ENCODE data around the gene EEF1G. TPM values are rescaled to one million over a fixed set of nuclear protein-coding genes. Genes with fewer than 3 reads are reported as not detected.

Gene EEF1G
- total RNA-seq, 1 experiment from 2014 or later, result 1,815 TPM

DNA sequence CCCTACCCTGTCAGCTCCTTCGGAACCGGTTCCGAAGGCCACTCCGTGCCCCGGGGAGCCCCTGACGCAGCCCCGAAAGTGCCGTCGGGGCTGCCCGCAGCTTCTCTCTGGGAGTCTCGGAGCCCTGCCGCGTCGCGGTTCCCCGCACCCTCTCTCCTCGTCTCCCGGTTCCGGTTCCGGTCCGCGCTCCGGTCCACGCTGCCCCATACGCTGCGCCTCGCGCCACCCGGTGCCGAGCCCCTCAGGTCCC, 27.4 kb upstream of the EEF1G start:
- Histone ChIP-seq H3F3A (ENCODE audit: low read length, unreplicated experiment) (no peaks in the 10 kb centered on the region), H3K79me2 (ENCODE audit: low read length) (peaks cover 43% of the 10 kb centered on the region), H3K9me3 (ENCODE audit: low read length) (no peaks in the 10 kb centered on the region), H3K36me3 (ENCODE audit: low read depth, low read length) (peaks cover 30% of the 10 kb centered on the region), H3K27ac (ENCODE audit: low read length) (peak overlapping the region; percentile 69), H3K9me2 (replicated peaks; ENCODE audit: low read length) (no peaks in the 10 kb centered on the region), H3K9ac (ENCODE audit: low read length) (peak overlapping the region; percentile 98), H3K4me2 (ENCODE audit: low read length) (peak overlapping the region; percentile 99), H3K4me3 (ENCODE audit: low read length) (peak overlapping the region; percentile 93), H2AFZ (ENCODE audit: low read length) (peak overlapping the region; percentile 88), H3K4me1 (ENCODE audit: insufficient read depth, low read length) (peaks cover 21% of the 10 kb centered on the region), H3K27me3 (ENCODE audit: low read length) (no peaks in the 10 kb centered on the region), H4K20me1 (ENCODE audit: low read length) (no peaks in the 10 kb centered on the region)
- DNase-seq (peak; percentile 35), ATAC-seq (peak; percentile 21)
- BruUV-seq (replicated peaks), result no TSS peak
- TF ChIP-seq EZH2 (IDR thresholded peaks at IDR 0.05; ENCODE audit: low read length, unreplicated experiment), result no peak
- TF ChIP-seq, protein P1, sequence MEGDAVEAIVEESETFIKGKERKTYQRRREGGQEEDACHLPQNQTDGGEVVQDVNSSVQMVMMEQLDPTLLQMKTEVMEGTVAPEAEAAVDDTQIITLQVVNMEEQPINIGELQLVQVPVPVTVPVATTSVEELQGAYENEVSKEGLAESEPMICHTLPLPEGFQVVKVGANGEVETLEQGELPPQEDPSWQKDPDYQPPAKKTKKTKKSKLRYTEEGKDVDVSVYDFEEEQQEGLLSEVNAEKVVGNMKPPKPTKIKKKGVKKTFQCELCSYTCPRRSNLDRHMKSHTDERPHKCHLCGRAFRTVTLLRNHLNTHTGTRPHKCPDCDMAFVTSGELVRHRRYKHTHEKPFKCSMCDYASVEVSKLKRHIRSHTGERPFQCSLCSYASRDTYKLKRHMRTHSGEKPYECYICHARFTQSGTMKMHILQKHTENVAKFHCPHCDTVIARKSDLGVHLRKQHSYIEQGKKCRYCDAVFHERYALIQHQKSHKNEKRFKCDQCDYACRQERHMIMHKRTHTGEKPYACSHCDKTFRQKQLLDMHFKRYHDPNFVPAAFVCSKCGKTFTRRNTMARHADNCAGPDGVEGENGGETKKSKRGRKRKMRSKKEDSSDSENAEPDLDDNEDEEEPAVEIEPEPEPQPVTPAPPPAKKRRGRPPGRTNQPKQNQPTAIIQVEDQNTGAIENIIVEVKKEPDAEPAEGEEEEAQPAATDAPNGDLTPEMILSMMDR (conservative IDR thresholded peaks at IDR 0.05; ENCODE audit: low read depth, low read length), result no peak
- no peak for TF ChIP-seq EZH2phosphoT487 (IDR thresholded peaks at IDR 0.05; ENCODE audit: borderline replicate concordance, low read length)
- POLR2A ChIA-PET (ENCODE audit: unreplicated experiment), result interaction anchor here (1.1 to 1.7 kb wide), 3 partner anchors 9 to 64 kb away, joined by 5 to 29 read pairs (median 7); partner anchors contain the start of genes C11orf98, CSKMT, EEF1G and TUT1
- intact Hi-C loops (cut with micrococcal nuclease), result loop anchor here (5.0 kb wide), 1 partner anchor 71 kb away; the partner anchor contains the start of genes LBHD1 and UQCC3
- CTCF ChIA-PET, result interaction anchor here (0.5 to 1.7 kb wide), 4 partner anchors 10 to 176 kb away, joined by 3 to 7 read pairs (median 4); partner anchors contain the start of gene TUT1

DNA sequence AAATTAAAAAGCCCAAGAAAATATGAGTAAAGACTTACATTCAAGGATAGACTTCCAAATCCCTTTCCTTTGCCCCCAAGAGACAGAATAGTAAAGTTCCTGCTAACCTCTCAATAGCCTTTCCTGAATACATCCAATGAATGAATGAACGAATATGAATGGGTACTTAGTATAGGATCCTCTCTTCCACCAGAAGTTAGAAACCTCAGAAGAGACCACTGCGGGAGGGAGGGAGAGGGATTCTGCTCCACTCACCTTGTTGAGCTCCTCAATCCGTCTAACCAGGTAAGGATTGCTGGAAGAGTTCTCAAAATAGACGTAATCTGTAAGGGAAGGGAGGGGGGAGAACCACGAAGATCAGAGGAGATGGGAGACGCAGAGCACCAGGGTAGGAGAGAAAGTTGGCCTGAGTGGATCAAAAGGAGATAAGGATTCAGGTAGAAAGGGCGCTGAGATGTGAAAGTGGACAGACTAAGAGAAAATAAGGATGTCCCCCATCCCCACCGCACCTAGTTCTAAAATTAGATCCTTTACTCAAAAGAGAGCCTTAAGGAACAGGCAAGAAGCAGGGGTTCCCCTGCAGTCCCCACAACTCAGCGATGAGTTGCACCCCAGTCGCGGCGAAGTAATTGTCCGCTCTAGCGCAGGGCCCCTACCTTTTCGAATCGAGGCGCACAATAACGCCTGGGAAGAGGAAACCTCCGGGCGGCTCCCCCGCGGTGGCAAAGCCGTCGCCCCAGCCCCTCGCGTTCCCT, 26.9 kb upstream of the EEF1G start:
- no peaks in the 10 kb centered on the region for H3K9me2 ChIP-seq (replicated peaks; ENCODE audit: low read length)
- peak overlapping the region; percentile 99 for H3K4me2 ChIP-seq (ENCODE audit: low read length)
- peaks cover 43% of the 10 kb centered on the region for H3K79me2 ChIP-seq (ENCODE audit: low read length)
- ChIA-PET CTCF (interaction anchor here (1.0 to 1.7 kb wide), 2 partner anchors 11 to 176 kb away, joined by 3 to 7 read pairs; no protein-coding TSS in a partner anchor), POLR2A (ENCODE audit: unreplicated experiment) (interaction anchor here (1.7 kb wide), 1 partner anchor 9 kb away, joined by 29 read pairs; the partner anchor contains the start of gene TUT1)
- no peaks in the 10 kb centered on the region for H4K20me1 ChIP-seq (ENCODE audit: low read length)
- peak overlapping the region; percentile 88 for H2AFZ ChIP-seq (ENCODE audit: low read length)
- TF ChIP-seq EZH2phosphoT487 (IDR thresholded peaks at IDR 0.05; ENCODE audit: borderline replicate concordance, low read length) (no peak), EZH2 (IDR thresholded peaks at IDR 0.05; ENCODE audit: low read length, unreplicated experiment) (no peak)
- TF ChIP-seq, protein P1 (conservative IDR thresholded peaks at IDR 0.05; ENCODE audit: low read depth, low read length), result no peak
- DNase-seq (no peak), ATAC-seq (no peak)
- no peaks in the 10 kb centered on the region for H3K27me3 ChIP-seq (ENCODE audit: low read length)
- H3F3A ChIP-seq (ENCODE audit: low read length, unreplicated experiment), result no peaks in the 10 kb centered on the region
- H3K9me3 ChIP-seq (ENCODE audit: low read length), result no peaks in the 10 kb centered on the region
- H3K27ac ChIP-seq (ENCODE audit: low read length), result peak overlapping the region; percentile 69
- peak overlapping the region; percentile 98 for H3K9ac ChIP-seq (ENCODE audit: low read length)
- peaks cover 21% of the 10 kb centered on the region for H3K4me1 ChIP-seq (ENCODE audit: insufficient read depth, low read length)
- intact Hi-C loops (cut with micrococcal nuclease), result loop anchor here (5.0 kb wide), 1 partner anchor 72 kb away; the partner anchor contains the start of genes LBHD1 and UQCC3
- BruUV-seq (replicated peaks), result no TSS peak
- peaks cover 35% of the 10 kb centered on the region for H3K36me3 ChIP-seq (ENCODE audit: low read depth, low read length)
- H3K4me3 ChIP-seq (ENCODE audit: low read length), result peak overlapping the region; percentile 93
